Ovary (tissue), 9 donors: ENCODE results near the gene INTS11. TPM values are rescaled to one million over a fixed set of nuclear protein-coding genes. Genes with fewer than 3 reads are reported as not detected.

Experiments used
- DNase-seq, 5 donors: peaks; one replicate each; pipeline ENCODE4 v3.0.0-alpha.2; 2019 to 2020
- H3K27ac ChIP-seq, 2 donors: fragments of 200-600 bp; one replicate each; pipeline versions ENCODE4 v1.5.1 to v1.8.0; 2019 to 2022
- H3K27me3 ChIP-seq: fragments of 200-600 bp; one replicate; pipeline ENCODE4 v1.8.0; 2022
- H3K36me3 ChIP-seq: fragments of 200-600 bp; sonication (generic); one replicate; pipeline ENCODE4 v1.5.1; 2019
- H3K4me1 ChIP-seq: one replicate; pipeline ENCODE4 v1.8.1; 2013; ENCODE audit warnings: mild to moderate bottlenecking, moderate library complexity; ENCODE audit not compliant: insufficient read depth
- H3K4me3 ChIP-seq: fragments of 200-600 bp; sonication (generic); one replicate; pipeline ENCODE4 v1.5.1; 2017
- H3K9me3 ChIP-seq, 2 donors: fragments of 200-600 bp in 1 of 2; sonication (generic) in 1 of 2; one replicate each; pipeline versions ENCODE4 v1.5.1 to v1.8.1; 2013 to 2019; ENCODE audit warnings: mild to moderate bottlenecking in 1 of 2, moderate library complexity in 1 of 2
- EP300 ChIP-seq: sonication (generic); formaldehyde crosslinking; IDR thresholded peaks from one replicate; pipeline ENCODE4 v1.6.1; 2017; ENCODE audit warnings: antibody characterized with exemption
- POLR2A ChIP-seq: fragments of 450-650 bp; IDR thresholded peaks from one replicate; pipeline ENCODE4 v1.6.1; 2017; ENCODE audit warnings: antibody characterized with exemption, mild to moderate bottlenecking, moderate library complexity
- WGBS, 3 donors: extraction: QIAGEN DNeasy Blood & Tissue Kit in 1 of 3; methylation state at CpG; one replicate each; pipeline versions ENCODE4 v1.1.5 to v1.1.7; 2013 to 2017; 5-methylcytosine and 5-hydroxymethylcytosine counted together
- intact Hi-C, 4 donors: fragments of 100-400 bp; cut with DNase I; formaldehyde crosslinking; loops; one replicate each; pipeline versions ENCODE4 v1.11.0 to v1.15.1; 2022 to 2023
- polyA plus RNA-seq, 2 donors: library from polyadenylated mRNA; stranded (reverse); fragments of 200-250 nt in 1 of 2; fragments of 350-450 nt in 1 of 2; fragmentation: Illumina TruSeq in 1 of 2; extraction: RNeasy Lipid Tissue Mini Kit (QIAGEN cat#74804) in 1 of 2; gene quantifications; one replicate each; pipeline ENCODE4 v1.2.3, GENCODE V29; 2013 to 2014
- total RNA-seq, 7 donors: library from RNA; depleted of rRNA in 2 of 7; stranded (reverse); fragments of >200 nt in 2 of 7; fragmentation: NEBNext Ultra II Directional in 3 of 7; extraction: Animal tissue kit (Norgen Biotek cat#: 25700) in 3 of 7; gene quantifications; one replicate each; pipeline versions ENCODE4 v1.1.0 to v1.2.4, GENCODE V29; 2016 to 2023
- TF ChIP-seq, protein P1 (sequence below), 3 donors: fragments of 450-650 bp in 2 of 3; fragments of 200-600 bp in 1 of 3; IDR thresholded peaks; one replicate each; pipeline versions ENCODE4 v1.5.1 to v1.8.0; 2016 to 2022; ENCODE audit warnings: antibody characterized with exemption in 3 of 3, mild to moderate bottlenecking in 1 of 3
- donor health status: DM: no; HTN: no; CAD: no; lungs with moderate emphysema.
- donor health status: DM: no; HTN: no; CAD: no.
- donor health status: Bipolar disorder and iron deficiency.
- donor health status: DM: yes; HTN: yes; CAD: no.
- donor health status: DM: no; HTN: no; CAD: no.
- donor health status: DM: yes; HTN: yes; CAD: no.

The INTS11 gene
- total and polyA plus RNA-seq, 9 donors: 72.6 to 135 (median 109) TPM

DNA sequence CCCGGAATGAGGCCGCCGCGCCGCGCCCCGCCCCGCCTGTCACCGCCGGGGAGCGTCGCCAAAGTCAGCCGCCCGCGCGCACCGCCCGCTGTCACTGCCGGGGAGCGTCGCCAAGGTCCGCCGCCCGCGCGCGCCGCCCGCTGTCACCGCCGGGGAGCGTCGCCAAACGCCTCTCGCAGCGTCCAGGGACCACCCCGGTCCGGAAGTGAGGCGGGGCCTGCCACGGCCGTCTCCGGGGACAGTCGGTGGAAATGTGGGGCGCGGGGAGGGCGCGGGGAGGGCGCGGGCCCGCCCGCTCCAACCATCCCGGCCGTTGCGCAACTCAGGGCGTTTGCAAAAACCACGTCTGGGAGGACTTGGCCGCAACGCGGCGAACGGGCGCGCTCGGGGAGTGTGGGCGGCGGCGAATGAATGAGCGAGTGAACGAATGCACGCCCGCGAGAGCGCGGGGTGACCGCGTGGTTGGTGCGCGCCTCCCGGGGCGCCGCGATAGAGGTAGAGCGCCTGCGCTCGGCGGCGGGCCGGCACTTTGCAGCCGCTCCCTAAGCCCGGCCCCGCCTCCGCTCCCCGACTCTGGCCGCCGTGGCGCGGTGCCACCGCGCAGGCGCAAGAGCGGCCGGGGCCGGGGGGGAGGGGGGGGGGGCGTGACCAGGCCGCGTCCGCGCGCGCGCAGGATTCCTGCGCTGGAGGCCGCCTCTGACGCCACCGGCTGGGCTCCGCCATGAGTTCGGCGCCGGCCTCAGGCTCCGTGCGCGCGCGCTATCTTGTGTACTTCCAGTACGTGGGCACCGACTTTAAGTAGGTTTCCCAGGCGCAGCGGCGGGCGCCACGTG is 16.3 kb downstream of the INTS11 start, which contains the start of the genes ACAP3 and PUSL1:
TSS of gene ACAP3 (minus strand) at position 8 of the 833 bp plus-strand sequence. CDS start 115 bp downstream, outside the sequence.
TSS of gene PUSL1 (plus strand) at position 675 of the 833 bp plus-strand sequence. CDS start at position 722, 47 bp downstream.
- H3K9me3 ChIP-seq: no peaks in the 10 kb centered on the region
- WGBS, 3 donors: 1% methylated on average over 59 to 131 of the region's 131 CpGs
- H3K36me3 ChIP-seq: no peaks in the 10 kb centered on the region
- H3K4me1 ChIP-seq: peaks cover 32% of the 10 kb centered on the region
- peak; percentile 90 to 96 (median 92) for DNase-seq
- TF ChIP-seq EP300 (peak; percentile 23), POLR2A (peak; percentile 51)
- TF ChIP-seq, protein P1, sequence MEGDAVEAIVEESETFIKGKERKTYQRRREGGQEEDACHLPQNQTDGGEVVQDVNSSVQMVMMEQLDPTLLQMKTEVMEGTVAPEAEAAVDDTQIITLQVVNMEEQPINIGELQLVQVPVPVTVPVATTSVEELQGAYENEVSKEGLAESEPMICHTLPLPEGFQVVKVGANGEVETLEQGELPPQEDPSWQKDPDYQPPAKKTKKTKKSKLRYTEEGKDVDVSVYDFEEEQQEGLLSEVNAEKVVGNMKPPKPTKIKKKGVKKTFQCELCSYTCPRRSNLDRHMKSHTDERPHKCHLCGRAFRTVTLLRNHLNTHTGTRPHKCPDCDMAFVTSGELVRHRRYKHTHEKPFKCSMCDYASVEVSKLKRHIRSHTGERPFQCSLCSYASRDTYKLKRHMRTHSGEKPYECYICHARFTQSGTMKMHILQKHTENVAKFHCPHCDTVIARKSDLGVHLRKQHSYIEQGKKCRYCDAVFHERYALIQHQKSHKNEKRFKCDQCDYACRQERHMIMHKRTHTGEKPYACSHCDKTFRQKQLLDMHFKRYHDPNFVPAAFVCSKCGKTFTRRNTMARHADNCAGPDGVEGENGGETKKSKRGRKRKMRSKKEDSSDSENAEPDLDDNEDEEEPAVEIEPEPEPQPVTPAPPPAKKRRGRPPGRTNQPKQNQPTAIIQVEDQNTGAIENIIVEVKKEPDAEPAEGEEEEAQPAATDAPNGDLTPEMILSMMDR (IDR thresholded peaks at IDR 0.05): peak in 1 of 3 donors; percentile 10
- H3K27ac ChIP-seq: peak within 1 kb of the TSS; percentile 67 to 91
- peak within 1 kb of the TSS; percentile 68 for H3K4me3 ChIP-seq
- H3K27me3 ChIP-seq: no peaks in the 10 kb centered on the region
- intact Hi-C loops: no loop called here

DNA sequence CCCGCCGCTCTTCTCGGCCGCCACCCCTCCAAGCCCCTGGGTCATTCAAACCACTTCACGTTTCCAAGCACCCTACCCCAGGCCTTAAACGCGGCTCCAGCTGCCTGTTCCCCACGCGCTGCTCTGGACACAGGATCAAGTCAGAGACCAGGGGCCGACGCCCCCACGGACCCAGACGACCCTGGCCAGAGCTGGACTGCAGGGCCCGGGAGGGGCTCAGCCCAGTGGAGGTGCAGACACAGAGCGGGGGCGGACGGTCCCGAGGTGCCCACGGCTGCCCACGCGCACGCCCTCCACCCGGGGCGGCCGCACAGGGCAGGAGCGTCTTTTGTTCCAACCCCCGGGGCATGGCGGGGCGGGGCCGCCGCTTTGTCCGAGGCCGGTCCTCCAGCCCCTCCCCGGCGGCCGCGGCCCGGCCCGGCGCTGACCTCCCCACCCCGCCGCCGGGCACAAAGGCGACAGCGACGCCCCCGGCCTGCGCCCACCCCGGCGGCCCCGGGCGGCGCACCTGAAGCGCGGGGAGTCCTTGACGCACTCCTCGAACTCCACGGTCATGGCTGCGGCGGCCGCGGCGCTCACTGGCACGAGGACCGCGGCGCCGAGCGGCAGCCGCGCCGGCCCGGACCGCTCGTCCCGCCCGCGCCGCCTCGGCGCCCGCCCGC is 17.1 kb downstream of the INTS11 start:
- H3K27me3 ChIP-seq: no peaks in the 10 kb centered on the region
- peak in 2 of 5 donors; percentile 68 to 72 for DNase-seq
- H3K4me1 ChIP-seq: peaks cover 32% of the 10 kb centered on the region
- TF ChIP-seq, protein P1 (IDR thresholded peaks at IDR 0.05): no peak
- no peak for TF ChIP-seq EP300
- TF ChIP-seq POLR2A: no peak
- H3K27ac ChIP-seq: peak overlapping the region; percentile 67 to 91
- intact Hi-C loops: no loop called here
- 1 to 3% (median 2%) methylated on average over 33 to 83 of the region's 83 CpGs for whole genome bisulfite sequencing, 3 donors
- H3K4me3 ChIP-seq: peak overlapping the region; percentile 68
- H3K36me3 ChIP-seq: no peaks in the 10 kb centered on the region
- H3K9me3 ChIP-seq: no peaks in the 10 kb centered on the region

GRCh38 chr1:1306661-1307260 is 17.7 kb downstream of the INTS11 start:
- H3K4me1 ChIP-seq: peaks cover 32% of the 10 kb centered on the region

More at GRCh38 chr1:1306661-1307260, 17.7 kb downstream of the INTS11 start:
- peak overlapping the region in 1 of 2 donors; percentile 67 for H3K27ac ChIP-seq
- intact Hi-C loops: no loop called here
- no peak for DNase-seq
- H3K36me3 ChIP-seq: no peaks in the 10 kb centered on the region
- WGBS, 3 donors: 25 to 31% (median 26%) methylated on average over 27 of the region's 27 CpGs
- TF ChIP-seq, protein P1 (IDR thresholded peaks at IDR 0.05): no peak
- TF ChIP-seq EP300 (no peak), POLR2A (no peak)
- peak overlapping the region; percentile 68 for H3K4me3 ChIP-seq
- no peaks in the 10 kb centered on the region for H3K9me3 ChIP-seq
- H3K27me3 ChIP-seq: no peaks in the 10 kb centered on the region
